H9 (cell line): Measurements from ENCODE around the gene TSPAN33. TPM values are rescaled to one million over a fixed set of nuclear protein-coding genes. Genes with fewer than 3 reads are reported as not detected.

ENCODE experiments used
- DNase-seq: peaks from one replicate; pipeline ENCODE4 v3.0.0-alpha.2; 2017
- H2AFZ ChIP-seq: one replicate; pipeline ENCODE4 v1.6.1; 2013; ENCODE audit warnings: mild to moderate bottlenecking, low read length, control low read depth, moderate library complexity
- H2AK5ac ChIP-seq: 2 replicates; pipeline ENCODE4 v1.6.1; 2013; ENCODE audit warnings: low read length, control low read depth, mixed read lengths; ENCODE audit not compliant: insufficient read length
- H2BK120ac ChIP-seq: one replicate; pipeline ENCODE4 v1.6.1; 2013; ENCODE audit warnings: low read depth, mild to moderate bottlenecking, low read length, control low read depth, inconsistent platforms; ENCODE audit not compliant: poor library complexity, severe bottlenecking
- H2BK12ac ChIP-seq: 2 replicates; pipeline ENCODE4 v1.6.1; 2013; ENCODE audit warnings: low read length, control low read depth, mixed read lengths, low read depth; ENCODE audit not compliant: insufficient read length
- H2BK15ac ChIP-seq: 2 replicates; pipeline ENCODE4 v1.6.1; 2013; ENCODE audit warnings: low read depth, low read length, control low read depth
- H2BK20ac ChIP-seq: one replicate; pipeline ENCODE4 v1.6.1; 2013; ENCODE audit warnings: low read depth, mild to moderate bottlenecking, low read length, control low read depth, inconsistent platforms; ENCODE audit not compliant: poor library complexity, severe bottlenecking
- H2BK5ac ChIP-seq: 2 replicates; pipeline ENCODE4 v1.6.1; 2013; ENCODE audit warnings: low read length, control low read depth, mixed read lengths; ENCODE audit not compliant: insufficient read length
- H3K14ac ChIP-seq: 2 replicates; pipeline ENCODE4 v1.6.1; 2013; ENCODE audit warnings: low read length, control low read depth; ENCODE audit not compliant: insufficient read depth
- H3K18ac ChIP-seq: 2 replicates; pipeline ENCODE4 v1.6.1; 2013; ENCODE audit warnings: low read depth, mild to moderate bottlenecking, mixed read lengths, low read length, control low read depth; ENCODE audit not compliant: insufficient read length
- H3K23ac ChIP-seq: 2 replicates; pipeline ENCODE4 v1.6.1; 2013; ENCODE audit warnings: low read length, control low read depth, mixed read lengths, low read depth; ENCODE audit not compliant: insufficient read length
- H3K23me2 ChIP-seq: 2 replicates; pipeline ENCODE4 v1.6.1; 2013; ENCODE audit warnings: low read depth, mild to moderate bottlenecking, mixed read lengths, low read length, control low read depth; ENCODE audit not compliant: insufficient read length, poor library complexity, severe bottlenecking
- H3K27ac ChIP-seq: 2 replicates; pipeline ENCODE4 v1.5.1; 2013; ENCODE audit warnings: low read length, control low read depth, mixed read lengths, low read depth; ENCODE audit not compliant: insufficient read length
- H3K27me3 ChIP-seq: 2 replicates; pipeline ENCODE4 v1.6.1; 2013; ENCODE audit warnings: low read length, control low read depth, inconsistent platforms; ENCODE audit not compliant: insufficient read depth
- H3K4ac ChIP-seq: 2 replicates; pipeline ENCODE4 v1.6.1; 2013; ENCODE audit warnings: low read depth, mild to moderate bottlenecking, control low read depth, inconsistent platforms, low read length, moderate library complexity
- H3K4me1 ChIP-seq: 2 replicates; pipeline ENCODE4 v1.6.1; 2013; ENCODE audit warnings: low read length, control low read depth, inconsistent platforms; ENCODE audit not compliant: insufficient read depth
- H3K4me2 ChIP-seq: 2 replicates; pipeline ENCODE4 v1.6.1; 2013; ENCODE audit warnings: low read length, control low read depth, mixed read lengths; ENCODE audit not compliant: insufficient read length, insufficient read depth
- H3K56ac ChIP-seq: 2 replicates; pipeline ENCODE4 v1.6.1; 2013; ENCODE audit warnings: low read depth, mild to moderate bottlenecking, mixed read lengths, low read length, control low read depth; ENCODE audit not compliant: insufficient read length
- H3K79me1 ChIP-seq: 2 replicates; pipeline ENCODE4 v1.6.1; 2013; ENCODE audit warnings: low read depth, mild to moderate bottlenecking, moderate library complexity, low read length, control low read depth, inconsistent platforms; ENCODE audit not compliant: insufficient read depth, poor library complexity, severe bottlenecking
- H3K79me2 ChIP-seq: 2 replicates; pipeline ENCODE4 v1.6.1; 2013; ENCODE audit warnings: low read length, control low read depth, inconsistent platforms; ENCODE audit not compliant: insufficient read depth
- H3K9ac ChIP-seq: 2 replicates; pipeline ENCODE4 v1.6.1; 2013; ENCODE audit warnings: low read length, control low read depth, mixed read lengths; ENCODE audit not compliant: insufficient read length; ENCODE audit errors: extremely low read depth
- H3K9me3 ChIP-seq: one replicate; pipeline ENCODE4 v1.6.1; 2013; ENCODE audit warnings: low read depth, low read length, inconsistent platforms; ENCODE audit not compliant: control insufficient read depth
- H3T11ph ChIP-seq: one replicate; pipeline ENCODE4 v1.6.1; 2013; ENCODE audit warnings: mild to moderate bottlenecking, low read length, control low read depth, inconsistent platforms
- H4K20me1 ChIP-seq: one replicate; pipeline ENCODE4 v1.6.1; 2013; ENCODE audit not compliant: control insufficient read depth, insufficient read length, insufficient read depth
- H4K5ac ChIP-seq: 2 replicates; pipeline ENCODE4 v1.6.1; 2013; ENCODE audit warnings: low read depth, mild to moderate bottlenecking, mixed read lengths, low read length, control low read depth; ENCODE audit not compliant: insufficient read length
- H4K8ac ChIP-seq: replicated peaks from 2 replicates; pipeline ENCODE4 v1.6.1; 2013; ENCODE audit warnings: low read length, control low read depth, mixed read lengths, low read depth; ENCODE audit not compliant: insufficient read length
- H4K91ac ChIP-seq: 2 replicates; pipeline ENCODE4 v1.6.1; 2013; ENCODE audit warnings: low read depth, mild to moderate bottlenecking, moderate library complexity, mixed read lengths, low read length, control low read depth; ENCODE audit not compliant: insufficient read length
- H3K27ac Mint-ChIP-seq, 3 experiments: 2 replicates in 2 of 3; 3 replicates in 1 of 3; pipeline ENCODE4 v1.8.0; 2020 to 2021; ENCODE audit warnings: mixed read lengths in 3 of 3, mild to moderate bottlenecking in 1 of 3, moderate library complexity in 1 of 3
- H3K27me3 Mint-ChIP-seq: 2 replicates; pipeline ENCODE4 v1.8.0; 2021; ENCODE audit warnings: low read depth, mild to moderate bottlenecking, moderate library complexity, mixed read lengths
- H3K36me3 Mint-ChIP-seq, 3 experiments: 2 replicates in 2 of 3; 3 replicates in 1 of 3; pipeline ENCODE4 v1.8.0; 2020 to 2021; ENCODE audit warnings: low read depth in 3 of 3, mixed read lengths in 3 of 3; ENCODE audit not compliant: insufficient read depth in 1 of 3
- H3K4me1 Mint-ChIP-seq, 2 experiments: 2 replicates each; pipeline ENCODE4 v1.8.0; 2020; ENCODE audit warnings: mixed read lengths in 2 of 2
- H3K4me3 Mint-ChIP-seq, 2 experiments: 2 replicates in 1 of 2; 3 replicates in 1 of 2; pipeline ENCODE4 v1.8.0; 2020 to 2021; ENCODE audit warnings: mild to moderate bottlenecking in 2 of 2, mixed read lengths in 2 of 2, moderate library complexity in 1 of 2
- H3K9me3 Mint-ChIP-seq, 2 experiments: 2 replicates in 1 of 2; 3 replicates in 1 of 2; pipeline ENCODE4 v1.8.0; 2020; ENCODE audit warnings: mild to moderate bottlenecking in 2 of 2, mixed read lengths in 2 of 2, moderate library complexity in 1 of 2
- CTCF ChIP-seq: fragments of 200-600 bp; sonication (generic); conservative IDR thresholded peaks from 3 replicates; pipeline ENCODE4 v1.8.0; 2021; ENCODE audit warnings: antibody characterized with exemption, mild to moderate bottlenecking
- WGBS: extraction: QIAGEN DNeasy Blood & Tissue Kit; methylation state at CpG from one replicate; pipeline ENCODE4 v1.1.7; 2013; ENCODE audit warnings: missing lambda C conversion rate, low lambda C conversion rate, mixed read lengths; ENCODE audit not compliant: insufficient read length; ENCODE audit errors: extremely low coverage; 5-methylcytosine and 5-hydroxymethylcytosine counted together
- total RNA-seq: library from RNA; stranded (reverse); gene quantifications from 2 replicates; pipeline ENCODE4 v1.2.1, GENCODE V29; 2021

Gene TSPAN33
- total RNA-seq, 1 experiment from 2014 or later: 34.7 TPM

- no peak overlapping the region for H2BK15ac ChIP-seq
- no peak overlapping the region for H4K91ac ChIP-seq
- no peak overlapping the region for H2AK5ac ChIP-seq
- H3K18ac ChIP-seq: peak overlapping the region; percentile 92
- Mint-ChIP-seq H3K4me1 (peaks cover 34 to 39% of the 10 kb centered on the region in 2 experiments), H3K36me3 (peaks cover 8 to 17% (median 13%) of the 10 kb centered on the region in 3 experiments; a peak in 6 of 7 replicates), H3K27ac (peak overlapping the region; percentile 38 to 90 (median 88); a peak in 5 of 7 replicates), H3K27me3 (peaks cover 23% of the 10 kb centered on the region), H3K4me3 (peak overlapping the region; percentile 94 to 96), H3K9me3 (no peaks in the 10 kb centered on the region)
- H3K27me3 ChIP-seq: peaks cover 3% of the 10 kb centered on the region; the same call in 1 of the 2 replicates
- H2BK12ac ChIP-seq: no peak overlapping the region
- no peak overlapping the region for H2BK120ac ChIP-seq
- H3K23me2 ChIP-seq: peaks cover 10% of the 10 kb centered on the region
- H3K79me1 ChIP-seq: peaks cover 9% of the 10 kb centered on the region
- no peak overlapping the region for H3K56ac ChIP-seq
- H3K27ac ChIP-seq: no peak overlapping the region
- peak; percentile 44 for DNase-seq
- H4K5ac ChIP-seq: no peak overlapping the region
- peak overlapping the region; percentile 25; the same call in 1 of the 2 replicates for H3K4ac ChIP-seq
- H4K8ac ChIP-seq: no peak overlapping the region
- peak overlapping the region; percentile 96 for H3K4me2 ChIP-seq
- no peak overlapping the region for H2BK5ac ChIP-seq
- peak overlapping the region; percentile 96 for H3K14ac ChIP-seq
- no peak overlapping the region for H3K23ac ChIP-seq
- TF ChIP-seq CTCF: no peak
- no peaks in the 10 kb centered on the region; the same call in none of the 2 replicates for H3K4me1 ChIP-seq
- H3K79me2 ChIP-seq: peaks cover 23% of the 10 kb centered on the region; the same call in 1 of the 2 replicates
- no CpG with 5 or more reads among the region's 83 CpGs for WGBS
- H4K20me1 ChIP-seq: peaks cover 1% of the 10 kb centered on the region
- H2BK20ac ChIP-seq: no peak overlapping the region
- no peak overlapping the region for H2AFZ ChIP-seq
- H3T11ph ChIP-seq: no peak overlapping the region
- peak overlapping the region; percentile 84 for H3K9ac ChIP-seq
- no peaks in the 10 kb centered on the region for H3K9me3 ChIP-seq
Observed at GRCh38 chr7:129188892-129189660, 44.6 kb downstream of the TSPAN33 start.
